Body of pancreas (tissue), 4 donors: ENCODE results near the gene BCAT1.

ENCODE experiments used
- POLR2A ChIP-seq, 3 donors: fragments of 450-650 bp; IDR thresholded peaks; one replicate each; pipeline ENCODE4 v1.6.1; 2016; ENCODE audit warnings: antibody characterized with exemption in 3 of 3, mild to moderate bottlenecking in 2 of 3
- TF ChIP-seq, protein P1 (sequence below), 7 experiments: fragments of 450-650 bp in 4 of 7; fragments of 200-600 bp in 3 of 7; sonication (generic) in 3 of 7; IDR thresholded peaks; one replicate each; pipeline ENCODE4 v1.5.1; 2016 to 2019; ENCODE audit warnings: antibody characterized with exemption in 7 of 7

DNA sequence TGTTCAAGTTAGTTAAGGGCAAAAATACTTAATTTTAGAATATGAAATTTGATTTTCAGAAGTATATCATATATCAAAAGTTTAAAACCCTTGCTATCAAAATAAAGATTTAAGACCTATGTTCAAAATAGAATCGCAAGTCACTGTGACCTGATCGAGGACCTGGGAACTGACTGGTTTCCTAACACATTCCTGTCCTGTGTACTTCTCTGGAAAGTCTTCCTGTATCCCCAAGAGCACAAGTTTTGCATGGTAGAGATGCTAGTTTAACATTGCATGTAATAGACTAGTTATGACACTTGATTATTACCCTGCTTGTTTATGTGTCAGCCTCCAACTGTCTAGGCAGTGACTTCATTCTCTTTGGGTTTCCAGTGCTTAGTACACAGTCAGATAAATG is 30.3 kb downstream of the BCAT1 start:
- TF ChIP-seq, protein P1, sequence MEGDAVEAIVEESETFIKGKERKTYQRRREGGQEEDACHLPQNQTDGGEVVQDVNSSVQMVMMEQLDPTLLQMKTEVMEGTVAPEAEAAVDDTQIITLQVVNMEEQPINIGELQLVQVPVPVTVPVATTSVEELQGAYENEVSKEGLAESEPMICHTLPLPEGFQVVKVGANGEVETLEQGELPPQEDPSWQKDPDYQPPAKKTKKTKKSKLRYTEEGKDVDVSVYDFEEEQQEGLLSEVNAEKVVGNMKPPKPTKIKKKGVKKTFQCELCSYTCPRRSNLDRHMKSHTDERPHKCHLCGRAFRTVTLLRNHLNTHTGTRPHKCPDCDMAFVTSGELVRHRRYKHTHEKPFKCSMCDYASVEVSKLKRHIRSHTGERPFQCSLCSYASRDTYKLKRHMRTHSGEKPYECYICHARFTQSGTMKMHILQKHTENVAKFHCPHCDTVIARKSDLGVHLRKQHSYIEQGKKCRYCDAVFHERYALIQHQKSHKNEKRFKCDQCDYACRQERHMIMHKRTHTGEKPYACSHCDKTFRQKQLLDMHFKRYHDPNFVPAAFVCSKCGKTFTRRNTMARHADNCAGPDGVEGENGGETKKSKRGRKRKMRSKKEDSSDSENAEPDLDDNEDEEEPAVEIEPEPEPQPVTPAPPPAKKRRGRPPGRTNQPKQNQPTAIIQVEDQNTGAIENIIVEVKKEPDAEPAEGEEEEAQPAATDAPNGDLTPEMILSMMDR (IDR thresholded peaks at IDR 0.05): no peak
- no peak for TF ChIP-seq POLR2A (IDR thresholded peaks at IDR 0.05)
